GM23248 (cell line): ENCODE data around the gene BRF1. TPM values are rescaled to one million over a fixed set of nuclear protein-coding genes. Genes with fewer than 3 reads are reported as not detected.

ENCODE experiments used
- DNase-seq: peaks from one replicate; pipeline ENCODE4 v3.0.0-alpha.2; 2015
- H2AFZ ChIP-seq: fragments of 200-600 bp; sonication (generic); 2 replicates; pipeline ENCODE4 v1.6.1; 2016; ENCODE audit warnings: antibody characterized with exemption
- H3F3A ChIP-seq: fragments of 200-600 bp; sonication (generic); 2 replicates; pipeline ENCODE4 v1.6.1; 2016; ENCODE audit warnings: mild to moderate bottlenecking, antibody characterized with exemption, mixed run types; ENCODE audit not compliant: insufficient read depth
- H3K27ac ChIP-seq: fragments of 200-600 bp; sonication (generic); 2 replicates; pipeline ENCODE4 v1.5.1; 2016; ENCODE audit warnings: mild to moderate bottlenecking
- H3K27me3 ChIP-seq: fragments of 200-600 bp; sonication (generic); replicated peaks from 2 replicates; pipeline ENCODE4 v1.6.1; 2016; ENCODE audit warnings: mild to moderate bottlenecking; ENCODE audit not compliant: insufficient read depth
- H3K36me3 ChIP-seq: fragments of 200-600 bp; sonication (generic); 2 replicates; pipeline ENCODE4 v1.6.1; 2016; ENCODE audit warnings: low read depth, mild to moderate bottlenecking
- H3K4me1 ChIP-seq: fragments of 200-600 bp; sonication (generic); 2 replicates; pipeline ENCODE4 v1.6.1; 2016; ENCODE audit warnings: mild to moderate bottlenecking; ENCODE audit not compliant: insufficient read depth
- H3K4me2 ChIP-seq: fragments of 200-600 bp; sonication (generic); one replicate; pipeline ENCODE4 v1.6.1; 2016; ENCODE audit warnings: mild to moderate bottlenecking; ENCODE audit not compliant: unreplicated experiment
- H3K4me3 ChIP-seq: fragments of 200-600 bp; sonication (generic); 2 replicates; pipeline ENCODE4 v1.5.1; 2016; ENCODE audit warnings: mild to moderate bottlenecking
- H3K79me2 ChIP-seq: fragments of 200-600 bp; sonication (generic); 2 replicates; pipeline ENCODE4 v1.6.1; 2016; ENCODE audit warnings: mild to moderate bottlenecking; ENCODE audit not compliant: insufficient read depth
- H3K9ac ChIP-seq: fragments of 200-600 bp; sonication (generic); 2 replicates; pipeline ENCODE4 v1.6.1; 2016; ENCODE audit warnings: mild to moderate bottlenecking
- H3K9me2 ChIP-seq: fragments of 200-600 bp; sonication (generic); 2 replicates; pipeline ENCODE4 v1.6.1; 2016; ENCODE audit warnings: mixed run types, mild to moderate bottlenecking, moderate library complexity; ENCODE audit not compliant: insufficient read depth
- H3K9me3 ChIP-seq: fragments of 200-600 bp; sonication (generic); one replicate; pipeline ENCODE4 v1.6.1; 2017; ENCODE audit warnings: low read depth
- H4K20me1 ChIP-seq: fragments of 200-600 bp; sonication (generic); 2 replicates; pipeline ENCODE4 v1.6.0; 2016; ENCODE audit not compliant: insufficient read depth
- EZH2 ChIP-seq: fragments of 200-600 bp; sonication (generic); IDR thresholded peaks from 2 replicates; pipeline ENCODE4 v1.6.1; 2018; ENCODE audit warnings: antibody characterized with exemption, mild to moderate bottlenecking; ENCODE audit not compliant: insufficient read depth, poor library complexity, severe bottlenecking
- EZH2phosphoT487 ChIP-seq: fragments of 200-600 bp; sonication (generic); IDR thresholded peaks from 2 replicates; pipeline ENCODE4 v1.6.1; 2018; ENCODE audit warnings: antibody characterized with exemption, moderate library complexity, mild to moderate bottlenecking, low read depth; ENCODE audit not compliant: insufficient read depth
- WGBS, 2 experiments: methylation state at CpG; one replicate each; pipeline ENCODE4 v1.1.6; 2015 to 2017; ENCODE audit warnings: low lambda C conversion rate in 2 of 2, low coverage in 1 of 2; ENCODE audit errors: missing lambda C conversion rate in 2 of 2; 5-methylcytosine and 5-hydroxymethylcytosine counted together
- in situ Hi-C: fragments of 300-500 bp; cut with MboI; formaldehyde crosslinking; loops from 2 replicates; pipeline ENCODE4 v1.15.0; 2020
- polyA plus RNA-seq: library from polyadenylated mRNA; unstranded; fragments of >200 nt; fragmentation: Nextera tagmentation; extraction: Ambion mirVana; gene quantifications from 2 replicates; pipeline ENCODE4 v1.2.1, GENCODE V29; 2016
- total RNA-seq: library from RNA; depleted of rRNA; stranded (reverse); fragments of >200 nt; shearing (Covaris generic); gene quantifications from 2 replicates; pipeline ENCODE4 v1.2.3, GENCODE V29; 2014

The BRF1 gene
- total and polyA plus RNA-seq, 2 experiments from 2014 or later: 10.5 to 27.0 TPM

DNA sequence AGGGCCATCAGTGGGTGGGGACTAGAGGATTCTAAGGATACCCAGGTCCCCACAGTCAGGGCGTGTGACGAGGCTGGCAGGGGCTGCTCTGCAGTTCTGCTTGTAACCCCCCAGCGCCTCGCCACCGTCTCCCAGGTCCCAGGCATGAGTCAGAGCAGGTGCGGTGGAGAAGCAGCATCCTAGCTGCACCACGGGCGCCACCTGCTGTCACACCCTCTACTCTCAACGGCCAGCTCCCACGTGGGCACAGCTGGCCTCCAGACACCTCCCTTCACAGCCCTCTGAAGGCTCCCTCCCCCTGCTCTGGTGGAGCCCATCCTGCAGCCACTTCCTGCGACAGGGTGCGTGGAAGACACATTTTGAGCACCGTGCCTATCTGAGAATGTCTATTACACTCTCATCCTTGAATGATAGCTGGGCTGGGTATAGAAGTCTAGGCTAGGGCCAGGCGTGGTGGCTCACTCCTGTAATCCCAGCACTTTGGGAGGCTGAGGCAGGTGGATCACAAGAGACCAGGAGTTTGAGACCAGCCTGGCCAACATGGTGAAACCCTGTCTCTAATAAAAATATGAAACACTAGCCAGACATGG, 112.8 kb downstream of the BRF1 start:
- no peaks in the 10 kb centered on the region for H3F3A ChIP-seq
- H4K20me1 ChIP-seq: no peaks in the 10 kb centered on the region
- H3K9ac ChIP-seq: no peak overlapping the region
- H3K36me3 ChIP-seq: no peaks in the 10 kb centered on the region
- H3K9me2 ChIP-seq: no peaks in the 10 kb centered on the region
- no peak overlapping the region for H3K4me2 ChIP-seq
- no peak for DNase-seq
- TF ChIP-seq EZH2 (no peak), EZH2phosphoT487 (no peak)
- 53 to 57% methylated on average over 14 of the region's 14 CpGs for WGBS, 2 experiments
- H3K27me3 ChIP-seq: no peaks in the 10 kb centered on the region; the same call in 1 of the 2 replicates
- in situ Hi-C loops: no loop called here
- no peak overlapping the region for H2AFZ ChIP-seq
- no peak overlapping the region for H3K27ac ChIP-seq
- H3K79me2 ChIP-seq: no peaks in the 10 kb centered on the region
- H3K4me1 ChIP-seq: no peaks in the 10 kb centered on the region
- H3K9me3 ChIP-seq: no peaks in the 10 kb centered on the region
- no peak overlapping the region for H3K4me3 ChIP-seq

DNA sequence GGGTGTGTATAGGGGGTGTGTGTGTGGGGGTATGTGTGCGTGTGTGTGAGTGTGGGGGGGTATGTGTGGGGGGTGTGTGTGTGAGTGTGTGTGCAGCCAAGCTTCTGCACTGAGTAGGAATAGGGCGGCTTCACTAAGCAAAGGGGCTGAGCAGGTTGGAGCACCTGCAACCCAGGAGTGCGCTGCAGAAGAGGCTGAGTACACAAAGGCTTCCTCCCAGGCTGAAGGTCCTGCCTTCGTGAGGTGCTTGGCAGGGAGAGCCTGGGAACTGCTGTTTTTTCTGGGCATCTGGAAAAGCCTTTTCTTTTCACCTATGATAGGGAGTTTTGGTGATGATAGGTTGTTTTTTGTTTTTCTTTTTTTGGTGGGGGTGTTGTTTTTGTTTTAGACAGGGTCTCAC, 113.7 kb downstream of the BRF1 start:
- Histone ChIP-seq H3K36me3 (no peaks in the 10 kb centered on the region), H3F3A (no peaks in the 10 kb centered on the region), H3K9ac (no peak overlapping the region), H3K9me3 (no peaks in the 10 kb centered on the region), H3K9me2 (no peaks in the 10 kb centered on the region), H3K4me1 (no peaks in the 10 kb centered on the region), H3K79me2 (no peaks in the 10 kb centered on the region), H3K27me3 (no peaks in the 10 kb centered on the region; the same call in 1 of the 2 replicates), H3K4me2 (no peak overlapping the region), H3K4me3 (no peak overlapping the region), H3K27ac (no peak overlapping the region), H4K20me1 (no peaks in the 10 kb centered on the region), H2AFZ (no peak overlapping the region)
- in situ Hi-C loops: no loop called here
- TF ChIP-seq EZH2phosphoT487: no peak
- TF ChIP-seq EZH2: no peak
- 55 to 58% methylated on average over 2 to 4 of the region's 4 CpGs for WGBS, 2 experiments
- no peak for DNase-seq

- Histone ChIP-seq H3K9ac (no peak overlapping the region), H3K36me3 (no peaks in the 10 kb centered on the region), H3K4me3 (no peak overlapping the region), H3F3A (no peaks in the 10 kb centered on the region), H3K9me3 (no peaks in the 10 kb centered on the region), H3K27me3 (no peaks in the 10 kb centered on the region; the same call in 1 of the 2 replicates), H3K9me2 (no peaks in the 10 kb centered on the region), H3K79me2 (no peaks in the 10 kb centered on the region), H2AFZ (no peak overlapping the region), H3K27ac (no peak overlapping the region), H3K4me2 (no peak overlapping the region), H4K20me1 (no peaks in the 10 kb centered on the region), H3K4me1 (no peaks in the 10 kb centered on the region)
- TF ChIP-seq EZH2phosphoT487 (no peak), EZH2 (no peak)
- WGBS, 2 experiments: 0 to 20% methylated on average over 2 to 4 of the region's 4 CpGs
- no peak for DNase-seq
- in situ Hi-C loops: no loop called here
Observed at GRCh38 chr14:105185973-105186372, 114.8 kb downstream of the BRF1 start.

DNA sequence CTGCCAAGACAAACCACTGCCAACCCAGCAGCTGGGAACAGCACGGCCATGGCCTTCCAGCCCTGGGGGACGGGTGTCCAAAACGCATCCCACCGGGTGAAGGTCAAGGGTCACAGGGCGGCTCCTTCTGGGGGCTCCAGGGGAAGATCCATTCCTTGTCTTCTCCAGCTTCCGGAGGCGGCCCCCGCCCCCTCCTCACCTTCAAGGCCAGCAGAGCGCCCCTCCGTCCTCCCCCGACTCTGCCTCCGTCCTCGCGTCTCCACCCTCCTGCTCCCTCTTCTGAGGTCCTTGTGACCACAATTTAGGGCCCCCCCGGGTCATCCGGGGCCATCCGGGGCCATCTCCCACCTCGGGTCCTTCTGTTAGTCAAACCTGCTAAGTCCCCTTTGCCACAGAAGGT, 115.8 kb downstream of the BRF1 start:
- TF ChIP-seq EZH2phosphoT487: no peak
- TF ChIP-seq EZH2: no peak
- Histone ChIP-seq H2AFZ (no peak overlapping the region), H4K20me1 (no peaks in the 10 kb centered on the region), H3K9me3 (no peaks in the 10 kb centered on the region), H3F3A (no peaks in the 10 kb centered on the region), H3K4me1 (no peaks in the 10 kb centered on the region), H3K27me3 (peaks cover 6% of the 10 kb centered on the region; the same call in 1 of the 2 replicates), H3K9ac (no peak overlapping the region), H3K79me2 (no peaks in the 10 kb centered on the region), H3K9me2 (no peaks in the 10 kb centered on the region), H3K27ac (no peak overlapping the region), H3K4me2 (no peak overlapping the region), H3K4me3 (no peak overlapping the region), H3K36me3 (no peaks in the 10 kb centered on the region)
- WGBS, 2 experiments: 46 to 56% methylated on average over 11 to 18 of the region's 18 CpGs
- DNase-seq: no peak
- in situ Hi-C loops: no loop called here
